HepG2 (cell line): ENCODE data around the gene HDAC4. TPM values are rescaled to one million over a fixed set of nuclear protein-coding genes. Genes with fewer than 3 reads are reported as not detected.

ENCODE experiments used
- ARID5B ChIP-seq: IDR thresholded peaks from 2 replicates; pipeline ENCODE4 v1.4.0; 2020; ENCODE audit warnings: mild to moderate bottlenecking, missing genetic modification reagents
- ASH2L ChIP-seq: fragments of 300-600, 200-600 bp; sonication (generic); IDR thresholded peaks from 2 replicates; pipeline ENCODE4 v1.7.0; 2017; ENCODE audit warnings: low read depth, mild to moderate bottlenecking, moderate library complexity, mixed read lengths, low read length; ENCODE audit not compliant: insufficient read length
- GATAD1 ChIP-seq: IDR thresholded peaks from 2 replicates; pipeline ENCODE4 v1.6.1; 2016; ENCODE audit warnings: missing genetic modification reagents, missing compliant biosample characterization
- HOXA3 ChIP-seq: sonication (generic); formaldehyde crosslinking; IDR thresholded peaks from 2 replicates; pipeline ENCODE4 v1.5.0; 2020; ENCODE audit warnings: missing genetic modification reagents
- KLF16 ChIP-seq, 2 experiments: sonication (generic) in 1 of 2; formaldehyde crosslinking in 1 of 2; IDR thresholded peaks; 2 replicates each; pipeline versions ENCODE4 v1.6.1 to v1.8.0; 2016 to 2023; ENCODE audit warnings: missing genetic modification reagents in 2 of 2, missing compliant biosample characterization in 1 of 2
- KMT2B ChIP-seq: IDR thresholded peaks from 2 replicates; pipeline ENCODE4 v1.6.1; 2016; ENCODE audit warnings: missing genetic modification reagents, missing compliant biosample characterization
- NFIC ChIP-seq: IDR thresholded peaks from 2 replicates; pipeline ENCODE4 v1.6.1; 2012; ENCODE audit warnings: mild to moderate bottlenecking, low read length, inconsistent platforms
- PHF8 ChIP-seq: sonication (generic); formaldehyde crosslinking; IDR thresholded peaks from 2 replicates; pipeline ENCODE4 v1.5.0; 2020; ENCODE audit warnings: missing genetic modification reagents
- RXRB ChIP-seq: IDR thresholded peaks from 2 replicates; pipeline ENCODE4 v1.6.1; 2016; ENCODE audit warnings: borderline replicate concordance, missing genetic modification reagents, missing compliant biosample characterization
- THAP11 ChIP-seq: IDR thresholded peaks from 2 replicates; pipeline ENCODE4 v1.6.1; 2016; ENCODE audit warnings: missing biosample characterization, missing genetic modification reagents
- ZNF274 ChIP-seq: sonication (generic); formaldehyde crosslinking; IDR thresholded peaks from 2 replicates; pipeline ENCODE4 v1.5.1; 2020; ENCODE audit warnings: mild to moderate bottlenecking, missing genetic modification reagents
- ZNF362 ChIP-seq: sonication (generic); formaldehyde crosslinking; IDR thresholded peaks from 2 replicates; pipeline ENCODE4 v1.4.0; 2020; ENCODE audit warnings: missing genetic modification reagents, mild to moderate bottlenecking, borderline replicate concordance
- ZNF501 ChIP-seq: sonication (generic); formaldehyde crosslinking; IDR thresholded peaks from 2 replicates; pipeline ENCODE4 v1.5.1; 2020; ENCODE audit warnings: mild to moderate bottlenecking, moderate library complexity, missing genetic modification reagents
- ZNF513 ChIP-seq: sonication (generic); formaldehyde crosslinking; conservative IDR thresholded peaks from 2 replicates; pipeline ENCODE4 v1.5.0; 2020; ENCODE audit warnings: missing genetic modification reagents
- ZNF652 ChIP-seq: IDR thresholded peaks from 2 replicates; pipeline ENCODE4 v1.6.1; 2016; ENCODE audit warnings: low read depth, borderline replicate concordance
- polyA plus RNA-seq, 8 experiments: library from polyadenylated mRNA; depleted of rRNA in 3 of 8; stranded (reverse) in 7 of 8; unstranded in 1 of 8; fragments of >200 nt; fragmentation: Illumina TruSeq in 4 of 8; extraction: Trizol in 4 of 8; gene quantifications; 2 replicates each; pipeline versions ENCODE4 v1.2.1 to v1.2.3, GENCODE V29; 2011 to 2016; ENCODE audit warnings: low read depth in 4 of 8, missing spikeins in 1 of 8, mixed read lengths in 1 of 8; ENCODE audit not compliant: insufficient read depth in 1 of 8
- total RNA-seq, 5 experiments: library from RNA; depleted of rRNA; stranded (reverse); fragments of >200 nt; fragmentation: Illumina TruSeq; extraction: Trizol; gene quantifications; 2 replicates each; pipeline ENCODE4 v1.2.3, GENCODE V29; 2016; ENCODE audit warnings: low read depth in 1 of 5
- TF ChIP-seq, protein P1 (sequence below): sonication (generic); formaldehyde crosslinking; IDR thresholded peaks from 2 replicates; pipeline ENCODE4 v1.5.0; 2020; ENCODE audit warnings: mild to moderate bottlenecking, missing genetic modification reagents
- TF ChIP-seq, protein P2 (sequence below): sonication (generic); formaldehyde crosslinking; IDR thresholded peaks from 2 replicates; pipeline ENCODE4 v1.4.0; 2020; ENCODE audit warnings: missing genetic modification reagents

Gene HDAC4
- total and polyA plus RNA-seq, 2 of the 13 experiments (the other 11 are each of a cell fraction or from before 2014, with no cell fraction given), result 10.1 to 11.5 TPM

DNA sequence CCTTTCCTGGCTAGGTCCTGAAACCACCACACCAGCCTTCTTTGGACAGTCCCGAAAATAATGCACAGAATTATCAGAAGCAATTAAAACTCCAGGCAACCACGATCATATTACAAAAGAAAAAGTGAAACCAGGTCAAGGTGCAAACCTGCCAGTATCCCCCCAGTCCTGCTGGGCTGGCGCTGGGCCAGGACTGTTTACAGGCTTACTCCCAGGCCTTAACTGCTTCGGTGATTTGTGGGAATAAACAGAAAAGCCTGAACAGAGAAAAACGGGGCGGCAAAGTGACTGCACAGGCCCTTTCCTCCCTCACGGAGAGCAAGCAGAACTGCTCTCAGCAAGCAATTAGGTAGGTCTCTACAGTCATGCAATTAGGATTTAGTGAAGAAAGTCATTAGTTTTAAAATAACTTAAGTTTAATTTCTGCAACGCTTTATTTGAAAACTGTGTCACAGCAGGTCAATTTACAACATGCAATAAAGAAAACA, 1.3 kb downstream of the HDAC4 start (continued):
- TF ChIP-seq, protein P1, sequence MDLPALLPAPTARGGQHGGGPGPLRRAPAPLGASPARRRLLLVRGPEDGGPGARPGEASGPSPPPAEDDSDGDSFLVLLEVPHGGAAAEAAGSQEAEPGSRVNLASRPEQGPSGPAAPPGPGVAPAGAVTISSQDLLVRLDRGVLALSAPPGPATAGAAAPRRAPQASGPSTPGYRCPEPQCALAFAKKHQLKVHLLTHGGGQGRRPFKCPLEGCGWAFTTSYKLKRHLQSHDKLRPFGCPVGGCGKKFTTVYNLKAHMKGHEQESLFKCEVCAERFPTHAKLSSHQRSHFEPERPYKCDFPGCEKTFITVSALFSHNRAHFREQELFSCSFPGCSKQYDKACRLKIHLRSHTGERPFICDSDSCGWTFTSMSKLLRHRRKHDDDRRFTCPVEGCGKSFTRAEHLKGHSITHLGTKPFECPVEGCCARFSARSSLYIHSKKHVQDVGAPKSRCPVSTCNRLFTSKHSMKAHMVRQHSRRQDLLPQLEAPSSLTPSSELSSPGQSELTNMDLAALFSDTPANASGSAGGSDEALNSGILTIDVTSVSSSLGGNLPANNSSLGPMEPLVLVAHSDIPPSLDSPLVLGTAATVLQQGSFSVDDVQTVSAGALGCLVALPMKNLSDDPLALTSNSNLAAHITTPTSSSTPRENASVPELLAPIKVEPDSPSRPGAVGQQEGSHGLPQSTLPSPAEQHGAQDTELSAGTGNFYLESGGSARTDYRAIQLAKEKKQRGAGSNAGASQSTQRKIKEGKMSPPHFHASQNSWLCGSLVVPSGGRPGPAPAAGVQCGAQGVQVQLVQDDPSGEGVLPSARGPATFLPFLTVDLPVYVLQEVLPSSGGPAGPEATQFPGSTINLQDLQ, result no peak
- TF ChIP-seq ZNF274 (CRISPR knock-in tag) (no peak), RXRB (CRISPR knock-in tag) (peak; percentile 62), ZNF501 (CRISPR knock-in tag) (peak; percentile 17; the same call in 1 of the 2 replicates), ZNF362 (CRISPR knock-in tag) (no peak), ARID5B (peak; percentile 7; the same call in 1 of the 2 replicates), THAP11 (CRISPR knock-in tag) (peak; percentile 29; the same call in 1 of the 2 replicates), KMT2B (CRISPR knock-in tag) (0 out of 2 replicates have a peak, but pooled peaks have one; percentile 20), GATAD1 (CRISPR knock-in tag) (0 out of 2 replicates have a peak, but pooled peaks have one; percentile 13), NFIC (peak; percentile 80), ZNF652 (CRISPR knock-in tag) (0 out of 2 replicates have a peak, but pooled peaks have one; percentile 11), KLF16 (CRISPR knock-in tag; IDR thresholded peaks at IDR 0.05) (peak in 1 of 2 experiments; percentile 31; a peak in 1 of 4 replicates), ZNF513 (CRISPR knock-in tag) (no peak), PHF8 (CRISPR knock-in tag) (peak; percentile 34; the same call in 1 of the 2 replicates), HOXA3 (CRISPR knock-in tag) (no peak), ASH2L (peak; percentile 42)
- TF ChIP-seq, protein P2, sequence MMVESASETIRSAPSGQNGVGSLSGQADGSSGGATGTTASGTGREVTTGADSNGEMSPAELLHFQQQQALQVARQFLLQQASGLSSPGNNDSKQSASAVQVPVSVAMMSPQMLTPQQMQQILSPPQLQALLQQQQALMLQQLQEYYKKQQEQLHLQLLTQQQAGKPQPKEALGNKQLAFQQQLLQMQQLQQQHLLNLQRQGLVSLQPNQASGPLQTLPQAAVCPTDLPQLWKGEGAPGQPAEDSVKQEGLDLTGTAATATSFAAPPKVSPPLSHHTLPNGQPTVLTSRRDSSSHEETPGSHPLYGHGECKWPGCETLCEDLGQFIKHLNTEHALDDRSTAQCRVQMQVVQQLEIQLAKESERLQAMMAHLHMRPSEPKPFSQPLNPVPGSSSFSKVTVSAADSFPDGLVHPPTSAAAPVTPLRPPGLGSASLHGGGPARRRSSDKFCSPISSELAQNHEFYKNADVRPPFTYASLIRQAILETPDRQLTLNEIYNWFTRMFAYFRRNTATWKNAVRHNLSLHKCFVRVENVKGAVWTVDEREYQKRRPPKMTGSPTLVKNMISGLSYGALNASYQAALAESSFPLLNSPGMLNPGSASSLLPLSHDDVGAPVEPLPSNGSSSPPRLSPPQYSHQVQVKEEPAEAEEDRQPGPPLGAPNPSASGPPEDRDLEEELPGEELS (CRISPR knock-in tag), result peak; percentile 82
